GM23338 (cell line): ENCODE data around the gene PNPLA1.

Source experiments
- CREB1 ChIP-seq: fragments of 250-450 bp; sonication (Bioruptor Pico); IDR thresholded peaks from 2 replicates; pipeline ENCODE4 v1.5.0; 2020; ENCODE audit warnings: low read depth, mild to moderate bottlenecking, moderate library complexity
- EZH2 ChIP-seq: fragments of 200-600 bp; sonication (generic); IDR thresholded peaks from one replicate; pipeline ENCODE4 v1.8.0; 2017; ENCODE audit warnings: antibody characterized with exemption, mild to moderate bottlenecking, low read depth; ENCODE audit not compliant: unreplicated experiment
- EZH2phosphoT487 ChIP-seq: fragments of 200-600 bp; sonication (generic); IDR thresholded peaks from one replicate; pipeline ENCODE4 v1.8.1; 2018; ENCODE audit warnings: antibody characterized with exemption; ENCODE audit not compliant: unreplicated experiment
- JUNB ChIP-seq: IDR thresholded peaks from one replicate; pipeline ENCODE4 v1.6.1; 2016; ENCODE audit warnings: antibody characterized with exemption; ENCODE audit not compliant: unreplicated experiment
- POLR2AphosphoS5 ChIP-seq: IDR thresholded peaks from 2 replicates; pipeline ENCODE4 v1.6.1; 2016; ENCODE audit warnings: antibody characterized with exemption, low read depth
- STAT1 ChIP-seq: IDR thresholded peaks from one replicate; pipeline ENCODE4 v1.6.1; 2016; ENCODE audit warnings: antibody characterized with exemption; ENCODE audit not compliant: unreplicated experiment
- ZNF114 ChIP-seq: fragments of 250-450 bp; sonication (Bioruptor Pico); IDR thresholded peaks from 2 replicates; pipeline ENCODE4 v1.5.0; 2020; ENCODE audit warnings: mild to moderate bottlenecking, moderate library complexity
- ZNF331 ChIP-seq: fragments of 250-450 bp; sonication (Bioruptor Pico); IDR thresholded peaks from 2 replicates; pipeline ENCODE4 v1.5.0; 2020; ENCODE audit warnings: low read depth, mild to moderate bottlenecking, moderate library complexity
- TF ChIP-seq, protein P1 (sequence below), 2 experiments: fragments of 200-600 bp in 1 of 2; sonication (generic) in 1 of 2; conservative IDR thresholded peaks; 2 replicates each; pipeline versions ENCODE4 v1.5.1 to v1.6.1; 2016 to 2017; ENCODE audit warnings: antibody characterized with exemption in 2 of 2, low read depth in 2 of 2, mild to moderate bottlenecking in 2 of 2, moderate library complexity in 1 of 2
- TF ChIP-seq, protein P2 (sequence below): IDR thresholded peaks from 2 replicates; pipeline ENCODE4 v1.6.1; 2016; ENCODE audit warnings: antibody characterized with exemption
- TF ChIP-seq, protein P3 (sequence below): IDR thresholded peaks from one replicate; pipeline ENCODE4 v1.6.1; 2018; ENCODE audit warnings: antibody characterized with exemption; ENCODE audit not compliant: unreplicated experiment

DNA sequence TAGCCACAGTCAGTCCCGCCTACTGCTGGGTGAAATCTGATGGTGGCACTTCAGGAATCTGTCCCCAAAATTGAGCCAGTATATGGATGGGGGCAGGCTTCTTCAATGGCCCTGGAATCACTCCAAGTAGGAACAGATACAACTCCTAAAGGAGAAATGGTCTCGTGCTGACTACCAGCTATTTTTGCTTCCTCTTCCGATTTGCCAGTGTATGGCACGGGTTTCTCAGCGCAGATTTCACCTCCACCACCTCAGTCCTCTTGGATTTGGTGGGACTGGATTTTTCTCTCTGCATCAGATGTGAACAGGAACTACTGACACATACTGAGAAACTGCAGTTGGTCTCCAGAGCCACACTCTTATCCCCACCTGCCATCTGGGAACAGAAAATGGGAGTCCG, 27.2 kb downstream of the PNPLA1 start:
- TF ChIP-seq, protein P1, sequence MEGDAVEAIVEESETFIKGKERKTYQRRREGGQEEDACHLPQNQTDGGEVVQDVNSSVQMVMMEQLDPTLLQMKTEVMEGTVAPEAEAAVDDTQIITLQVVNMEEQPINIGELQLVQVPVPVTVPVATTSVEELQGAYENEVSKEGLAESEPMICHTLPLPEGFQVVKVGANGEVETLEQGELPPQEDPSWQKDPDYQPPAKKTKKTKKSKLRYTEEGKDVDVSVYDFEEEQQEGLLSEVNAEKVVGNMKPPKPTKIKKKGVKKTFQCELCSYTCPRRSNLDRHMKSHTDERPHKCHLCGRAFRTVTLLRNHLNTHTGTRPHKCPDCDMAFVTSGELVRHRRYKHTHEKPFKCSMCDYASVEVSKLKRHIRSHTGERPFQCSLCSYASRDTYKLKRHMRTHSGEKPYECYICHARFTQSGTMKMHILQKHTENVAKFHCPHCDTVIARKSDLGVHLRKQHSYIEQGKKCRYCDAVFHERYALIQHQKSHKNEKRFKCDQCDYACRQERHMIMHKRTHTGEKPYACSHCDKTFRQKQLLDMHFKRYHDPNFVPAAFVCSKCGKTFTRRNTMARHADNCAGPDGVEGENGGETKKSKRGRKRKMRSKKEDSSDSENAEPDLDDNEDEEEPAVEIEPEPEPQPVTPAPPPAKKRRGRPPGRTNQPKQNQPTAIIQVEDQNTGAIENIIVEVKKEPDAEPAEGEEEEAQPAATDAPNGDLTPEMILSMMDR (conservative IDR thresholded peaks at IDR 0.05; ENCODE audit: low read depth in 2 of 2), result no peak
- TF ChIP-seq EZH2 (no peak), EZH2phosphoT487 (no peak), POLR2AphosphoS5 (no peak), STAT1 (no peak), CREB1 (CRISPR knock-in tag) (no peak), JUNB (no peak), ZNF114 (CRISPR knock-in tag) (no peak), ZNF331 (no peak)
- TF ChIP-seq, protein P2, sequence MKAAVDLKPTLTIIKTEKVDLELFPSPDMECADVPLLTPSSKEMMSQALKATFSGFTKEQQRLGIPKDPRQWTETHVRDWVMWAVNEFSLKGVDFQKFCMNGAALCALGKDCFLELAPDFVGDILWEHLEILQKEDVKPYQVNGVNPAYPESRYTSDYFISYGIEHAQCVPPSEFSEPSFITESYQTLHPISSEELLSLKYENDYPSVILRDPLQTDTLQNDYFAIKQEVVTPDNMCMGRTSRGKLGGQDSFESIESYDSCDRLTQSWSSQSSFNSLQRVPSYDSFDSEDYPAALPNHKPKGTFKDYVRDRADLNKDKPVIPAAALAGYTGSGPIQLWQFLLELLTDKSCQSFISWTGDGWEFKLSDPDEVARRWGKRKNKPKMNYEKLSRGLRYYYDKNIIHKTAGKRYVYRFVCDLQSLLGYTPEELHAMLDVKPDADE, result no peak
- TF ChIP-seq, protein P3, sequence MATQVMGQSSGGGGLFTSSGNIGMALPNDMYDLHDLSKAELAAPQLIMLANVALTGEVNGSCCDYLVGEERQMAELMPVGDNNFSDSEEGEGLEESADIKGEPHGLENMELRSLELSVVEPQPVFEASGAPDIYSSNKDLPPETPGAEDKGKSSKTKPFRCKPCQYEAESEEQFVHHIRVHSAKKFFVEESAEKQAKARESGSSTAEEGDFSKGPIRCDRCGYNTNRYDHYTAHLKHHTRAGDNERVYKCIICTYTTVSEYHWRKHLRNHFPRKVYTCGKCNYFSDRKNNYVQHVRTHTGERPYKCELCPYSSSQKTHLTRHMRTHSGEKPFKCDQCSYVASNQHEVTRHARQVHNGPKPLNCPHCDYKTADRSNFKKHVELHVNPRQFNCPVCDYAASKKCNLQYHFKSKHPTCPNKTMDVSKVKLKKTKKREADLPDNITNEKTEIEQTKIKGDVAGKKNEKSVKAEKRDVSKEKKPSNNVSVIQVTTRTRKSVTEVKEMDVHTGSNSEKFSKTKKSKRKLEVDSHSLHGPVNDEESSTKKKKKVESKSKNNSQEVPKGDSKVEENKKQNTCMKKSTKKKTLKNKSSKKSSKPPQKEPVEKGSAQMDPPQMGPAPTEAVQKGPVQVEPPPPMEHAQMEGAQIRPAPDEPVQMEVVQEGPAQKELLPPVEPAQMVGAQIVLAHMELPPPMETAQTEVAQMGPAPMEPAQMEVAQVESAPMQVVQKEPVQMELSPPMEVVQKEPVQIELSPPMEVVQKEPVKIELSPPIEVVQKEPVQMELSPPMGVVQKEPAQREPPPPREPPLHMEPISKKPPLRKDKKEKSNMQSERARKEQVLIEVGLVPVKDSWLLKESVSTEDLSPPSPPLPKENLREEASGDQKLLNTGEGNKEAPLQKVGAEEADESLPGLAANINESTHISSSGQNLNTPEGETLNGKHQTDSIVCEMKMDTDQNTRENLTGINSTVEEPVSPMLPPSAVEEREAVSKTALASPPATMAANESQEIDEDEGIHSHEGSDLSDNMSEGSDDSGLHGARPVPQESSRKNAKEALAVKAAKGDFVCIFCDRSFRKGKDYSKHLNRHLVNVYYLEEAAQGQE, result no peak
